Glutamatergic neuron (in vitro differentiated cells): Measurements from ENCODE around the gene S100A6. TPM values are rescaled to one million over a fixed set of nuclear protein-coding genes. Genes with fewer than 3 reads are reported as not detected.

Experiments used
- DNase-seq: peaks from one replicate; pipeline ENCODE4 v3.0.0; 2022
- H3K27ac Mint-ChIP-seq: one replicate; pipeline ENCODE4 v1.8.0; 2020; ENCODE audit warnings: mild to moderate bottlenecking, mixed read lengths, inconsistent platforms; ENCODE audit not compliant: unreplicated experiment
- H3K27me3 Mint-ChIP-seq: one replicate; pipeline ENCODE4 v1.8.0; 2020; ENCODE audit warnings: mild to moderate bottlenecking, moderate library complexity, mixed read lengths, inconsistent platforms; ENCODE audit not compliant: unreplicated experiment
- H3K36me3 Mint-ChIP-seq: one replicate; pipeline ENCODE4 v1.8.0; 2020; ENCODE audit warnings: mild to moderate bottlenecking, mixed read lengths, inconsistent platforms; ENCODE audit not compliant: unreplicated experiment
- H3K4me1 Mint-ChIP-seq: one replicate; pipeline ENCODE4 v1.8.0; 2020; ENCODE audit warnings: mild to moderate bottlenecking, low read depth, mixed read lengths, inconsistent platforms; ENCODE audit not compliant: unreplicated experiment
- H3K4me3 Mint-ChIP-seq: one replicate; pipeline ENCODE4 v1.8.0; 2020; ENCODE audit warnings: mild to moderate bottlenecking, mixed read lengths, inconsistent platforms; ENCODE audit not compliant: unreplicated experiment
- H3K9me3 Mint-ChIP-seq: one replicate; pipeline ENCODE4 v1.8.0; 2020; ENCODE audit warnings: mild to moderate bottlenecking, moderate library complexity, mixed read lengths, inconsistent platforms; ENCODE audit not compliant: unreplicated experiment
- total RNA-seq: library from RNA; stranded (reverse); fragmentation: NEBNext Ultra II Directional; extraction: Animal tissue kit (Norgen Biotek cat#: 25700); gene quantifications from one replicate; pipeline ENCODE4 v1.2.1, GENCODE V29; 2021; ENCODE audit not compliant: unreplicated experiment
- TF ChIP-seq, protein P1 (sequence below): fragments of 200-600 bp; sonication (generic); IDR thresholded peaks from one replicate; pipeline ENCODE4 v1.5.0; 2021; ENCODE audit not compliant: partially characterized antibody, unreplicated experiment

The S100A6 gene
- total RNA-seq, 1 donor from 2014 or later, result 41.9 TPM

DNA sequence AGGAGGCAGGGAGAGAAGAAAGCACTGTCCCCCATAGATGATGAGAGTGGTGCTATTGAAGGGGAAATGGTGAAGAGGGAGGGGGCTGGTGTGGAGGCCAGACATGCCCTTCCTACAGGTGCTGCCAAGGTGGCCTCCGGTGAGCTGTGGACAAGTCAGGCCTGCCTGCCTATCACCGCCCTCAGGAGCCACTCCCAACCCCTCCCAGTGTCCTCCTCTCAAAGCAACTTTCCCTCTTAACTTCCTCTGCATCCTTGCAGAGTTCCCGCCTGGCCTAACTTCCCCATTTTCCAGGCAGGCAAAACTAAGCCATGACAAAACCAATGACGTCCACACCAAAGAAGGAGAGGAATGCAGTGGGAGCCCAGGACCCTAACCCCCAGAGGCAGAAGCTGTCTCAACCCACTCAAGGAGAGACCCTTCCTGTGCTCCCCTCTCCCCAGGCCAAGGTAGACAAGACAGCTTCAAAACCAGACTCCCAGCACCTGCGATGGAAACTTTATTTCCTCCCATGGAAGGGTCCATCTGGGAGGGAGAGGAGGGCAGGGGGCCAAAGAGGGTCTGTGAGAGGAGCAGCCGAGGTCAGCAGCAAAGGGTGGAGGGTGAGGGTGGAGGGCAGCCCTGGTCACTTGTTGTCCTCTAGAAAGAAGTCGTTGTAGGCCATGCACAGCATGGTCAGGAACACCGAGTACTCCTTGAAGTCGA lies 1.0 kb upstream of the S100A6 start:
- TF ChIP-seq, protein P1, sequence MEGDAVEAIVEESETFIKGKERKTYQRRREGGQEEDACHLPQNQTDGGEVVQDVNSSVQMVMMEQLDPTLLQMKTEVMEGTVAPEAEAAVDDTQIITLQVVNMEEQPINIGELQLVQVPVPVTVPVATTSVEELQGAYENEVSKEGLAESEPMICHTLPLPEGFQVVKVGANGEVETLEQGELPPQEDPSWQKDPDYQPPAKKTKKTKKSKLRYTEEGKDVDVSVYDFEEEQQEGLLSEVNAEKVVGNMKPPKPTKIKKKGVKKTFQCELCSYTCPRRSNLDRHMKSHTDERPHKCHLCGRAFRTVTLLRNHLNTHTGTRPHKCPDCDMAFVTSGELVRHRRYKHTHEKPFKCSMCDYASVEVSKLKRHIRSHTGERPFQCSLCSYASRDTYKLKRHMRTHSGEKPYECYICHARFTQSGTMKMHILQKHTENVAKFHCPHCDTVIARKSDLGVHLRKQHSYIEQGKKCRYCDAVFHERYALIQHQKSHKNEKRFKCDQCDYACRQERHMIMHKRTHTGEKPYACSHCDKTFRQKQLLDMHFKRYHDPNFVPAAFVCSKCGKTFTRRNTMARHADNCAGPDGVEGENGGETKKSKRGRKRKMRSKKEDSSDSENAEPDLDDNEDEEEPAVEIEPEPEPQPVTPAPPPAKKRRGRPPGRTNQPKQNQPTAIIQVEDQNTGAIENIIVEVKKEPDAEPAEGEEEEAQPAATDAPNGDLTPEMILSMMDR, result no peak
- H3K4me3 Mint-ChIP-seq, result peak overlapping the region; percentile 86
- peaks cover 3% of the 10 kb centered on the region for H3K27me3 Mint-ChIP-seq
- DNase-seq, result no peak
- H3K9me3 Mint-ChIP-seq, result no peaks in the 10 kb centered on the region
- H3K4me1 Mint-ChIP-seq, result peaks cover 35% of the 10 kb centered on the region
- no peaks in the 10 kb centered on the region for H3K36me3 Mint-ChIP-seq
- H3K27ac Mint-ChIP-seq, result no peak overlapping the region

DNA sequence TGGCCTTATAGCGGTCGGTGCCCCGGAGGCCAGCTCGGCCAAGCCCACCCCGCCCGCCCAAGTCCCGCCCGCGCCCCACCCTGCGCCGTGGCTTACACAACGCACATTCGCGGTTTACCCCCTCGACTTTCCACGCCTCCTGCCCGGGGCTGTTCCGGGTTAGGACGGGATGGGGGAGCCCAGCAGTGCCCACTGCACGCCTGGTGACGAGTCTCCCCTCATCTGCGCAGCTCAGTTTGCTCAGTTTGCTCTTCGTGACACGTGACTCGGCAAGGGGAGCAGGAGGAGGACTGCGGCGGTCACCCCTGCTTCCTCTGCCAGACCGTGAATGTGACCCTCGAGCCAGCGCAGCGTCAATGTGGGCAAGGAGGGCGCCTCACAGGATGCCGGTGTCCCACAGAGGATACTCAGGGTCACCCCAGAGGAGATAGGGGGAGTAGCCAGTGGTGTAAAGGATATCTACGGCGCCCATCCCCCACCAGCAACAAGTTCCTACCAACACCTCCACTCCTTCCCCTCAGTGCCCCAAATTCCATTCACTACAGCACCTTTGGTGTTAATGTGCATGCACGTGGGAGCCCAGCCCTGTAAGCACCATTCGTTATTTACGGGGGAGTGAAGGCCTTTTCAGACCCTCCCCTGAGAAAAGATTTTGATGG lies 350 bp upstream of the S100A6 start:
- TF ChIP-seq, protein P1, result no peak
- Mint-ChIP-seq H3K4me1 (peaks cover 35% of the 10 kb centered on the region), H3K27ac (no peak overlapping the region), H3K9me3 (no peaks in the 10 kb centered on the region), H3K27me3 (peaks cover 3% of the 10 kb centered on the region), H3K4me3 (peak overlapping the region; percentile 86), H3K36me3 (no peaks in the 10 kb centered on the region)
- no peak for DNase-seq

DNA sequence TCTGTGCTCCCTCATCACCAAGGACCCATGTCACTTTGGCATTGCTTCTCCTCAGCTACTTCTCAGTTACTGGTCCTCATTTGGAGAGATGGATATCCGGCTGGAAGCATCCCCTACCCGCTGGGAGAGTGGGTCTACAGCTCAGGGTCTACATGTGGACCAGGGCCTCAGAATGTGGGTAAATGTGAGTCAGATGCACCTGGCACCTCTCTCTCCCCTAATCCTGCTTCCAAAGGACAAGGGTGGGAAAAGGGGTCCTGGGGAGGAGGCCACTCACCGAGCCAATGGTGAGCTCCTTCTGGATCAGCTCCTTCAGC lies 908 bp downstream of the S100A6 start:
- H3K4me3 Mint-ChIP-seq, result no peak overlapping the region
- H3K36me3 Mint-ChIP-seq, result no peaks in the 10 kb centered on the region
- H3K27ac Mint-ChIP-seq, result no peak overlapping the region
- no peak for DNase-seq
- no peaks in the 10 kb centered on the region for H3K9me3 Mint-ChIP-seq
- H3K4me1 Mint-ChIP-seq, result peaks cover 29% of the 10 kb centered on the region
- no peaks in the 10 kb centered on the region for H3K27me3 Mint-ChIP-seq
- TF ChIP-seq, protein P1, result no peak

DNA sequence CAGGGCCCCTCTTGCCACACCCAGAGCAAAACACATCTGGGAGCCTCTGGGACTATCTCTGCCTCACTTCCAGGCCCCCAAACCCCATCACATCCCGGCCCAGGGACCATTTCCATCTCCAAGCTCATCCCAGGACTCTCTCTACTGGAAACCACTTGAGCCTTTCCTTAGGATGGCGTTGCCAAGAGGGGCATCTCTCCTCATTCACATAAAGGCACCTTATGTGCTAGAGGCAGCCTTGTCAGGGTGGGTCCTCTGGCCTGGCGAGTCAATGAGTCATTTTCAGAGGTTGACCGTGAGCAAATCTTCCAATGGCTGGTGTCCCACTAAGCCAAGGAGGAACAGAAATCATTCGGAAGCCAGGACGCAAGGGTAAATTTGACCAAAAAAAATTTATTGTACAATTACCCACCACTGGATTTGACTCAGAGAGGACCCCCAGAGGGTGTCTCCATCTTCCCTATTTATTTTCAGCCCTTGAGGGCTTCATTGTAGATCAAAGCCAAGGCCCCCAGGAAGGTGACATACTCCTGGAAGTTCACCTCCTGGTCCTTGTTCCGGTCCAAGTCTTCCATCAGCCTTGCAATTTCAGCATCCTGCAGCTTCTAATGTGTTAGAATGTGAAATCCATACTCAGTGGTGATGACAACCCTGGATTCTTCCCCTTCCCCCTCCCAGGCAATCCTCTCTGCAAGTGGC lies 1.4 kb downstream of the S100A6 start:
- Mint-ChIP-seq H3K27ac (no peak overlapping the region), H3K36me3 (no peaks in the 10 kb centered on the region), H3K27me3 (no peaks in the 10 kb centered on the region), H3K4me1 (peaks cover 24% of the 10 kb centered on the region), H3K9me3 (no peaks in the 10 kb centered on the region), H3K4me3 (peak overlapping the region; percentile 67)
- DNase-seq, result no peak
- TF ChIP-seq, protein P1, result no peak

DNA sequence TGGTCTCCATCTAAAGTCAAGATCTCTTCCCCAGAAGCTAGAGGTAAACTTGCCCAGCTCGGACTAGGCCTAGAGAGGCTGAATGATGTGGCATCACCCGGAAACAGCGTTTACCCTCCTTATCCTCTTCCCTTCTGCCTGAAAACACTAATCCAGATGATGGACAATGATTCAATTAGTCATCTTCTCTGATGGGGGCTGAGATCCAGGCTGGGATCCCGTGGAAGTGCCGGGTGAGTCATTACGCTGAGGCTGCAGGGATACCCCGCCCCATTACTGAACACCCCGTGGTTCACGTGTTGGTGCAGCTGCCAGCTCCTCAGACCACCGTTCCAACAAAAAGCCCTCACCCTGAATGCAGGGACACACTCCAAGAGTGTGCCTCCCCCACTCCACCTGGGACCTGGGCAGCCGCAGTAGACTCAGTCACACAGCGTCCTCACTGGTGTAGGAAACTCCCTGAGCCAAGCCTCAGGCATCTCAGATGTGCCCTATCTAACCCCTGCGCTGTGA lies 2.0 kb downstream of the S100A6 start:
- DNase-seq, result no peak
- Mint-ChIP-seq H3K27ac (peak overlapping the region; percentile 44), H3K4me3 (peak overlapping the region; percentile 67), H3K9me3 (no peaks in the 10 kb centered on the region), H3K36me3 (no peaks in the 10 kb centered on the region), H3K27me3 (no peaks in the 10 kb centered on the region), H3K4me1 (peaks cover 24% of the 10 kb centered on the region)
- TF ChIP-seq, protein P1, result no peak
